Measurements from ENCODE around the gene CCDC149.

Gene CCDC149

DNA sequence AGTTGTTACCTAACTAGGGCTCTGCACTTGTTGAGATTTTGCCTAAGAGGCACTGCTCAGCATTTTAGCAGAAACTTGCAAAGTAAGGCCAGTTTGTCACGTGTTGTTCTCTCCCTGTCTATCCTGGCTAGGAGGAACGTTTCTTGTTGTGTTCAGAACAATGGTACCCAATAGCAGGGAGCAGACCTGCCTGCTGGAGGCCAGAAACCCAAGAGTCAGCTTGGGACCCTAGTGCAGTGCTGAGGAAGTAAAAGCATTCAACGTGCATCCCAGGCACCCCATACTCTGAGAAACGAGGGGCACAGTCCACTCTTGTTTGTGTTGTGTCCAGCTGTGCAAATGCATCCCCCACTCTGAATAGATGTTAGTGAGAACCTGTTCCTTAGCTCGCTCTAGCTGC lies 75.1 kb downstream of the CCDC149 start:
- no peak for DNase-seq

DNA sequence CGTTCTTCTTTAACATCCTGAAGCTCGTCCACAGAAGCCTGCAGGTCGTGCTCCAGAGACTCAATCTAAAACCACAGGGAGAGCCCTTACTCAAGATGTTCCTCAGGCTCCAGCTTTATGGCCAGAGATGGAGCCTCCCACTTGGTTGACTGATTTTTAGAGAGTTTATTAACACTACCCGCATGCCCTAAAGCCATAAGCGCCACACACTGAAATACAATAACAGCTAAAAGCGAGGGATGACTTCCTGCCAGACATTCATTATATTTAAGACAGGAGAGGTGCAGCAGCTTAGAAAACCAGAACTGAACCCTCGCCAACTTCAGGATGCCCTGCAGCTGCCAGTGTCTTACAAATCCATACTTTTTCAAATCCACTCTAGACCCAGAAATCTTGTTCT lies 75.5 kb downstream of the CCDC149 start:
- no peak for DNase-seq

DNA sequence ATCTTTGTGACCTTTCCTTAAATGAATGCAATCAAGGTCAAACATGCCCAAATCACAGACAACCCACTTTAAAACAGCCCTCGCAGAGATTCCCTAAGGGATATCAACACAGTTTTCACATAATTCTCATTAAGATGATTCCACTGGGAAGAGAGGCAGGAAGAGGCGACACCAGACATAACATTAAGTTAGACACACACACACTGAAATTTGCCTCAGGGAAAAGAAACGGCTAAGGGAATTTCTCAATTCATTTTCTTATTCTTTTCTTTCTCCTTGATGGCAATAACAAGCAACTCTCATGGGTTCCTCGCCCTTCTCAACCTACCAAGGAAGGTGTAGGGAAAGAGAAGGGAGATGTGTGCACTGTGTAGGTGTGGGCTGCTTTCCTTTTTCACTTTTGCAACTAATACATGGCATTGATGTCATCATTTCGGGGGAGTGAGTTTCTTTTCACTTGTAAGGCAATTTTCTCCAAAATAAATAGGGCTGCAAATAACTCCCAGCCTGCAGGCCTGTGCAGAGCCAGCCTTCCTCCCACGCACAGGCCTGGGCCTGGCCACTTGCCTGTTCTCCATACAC lies 76.1 kb downstream of the CCDC149 start:
- no peak for DNase-seq

DNA sequence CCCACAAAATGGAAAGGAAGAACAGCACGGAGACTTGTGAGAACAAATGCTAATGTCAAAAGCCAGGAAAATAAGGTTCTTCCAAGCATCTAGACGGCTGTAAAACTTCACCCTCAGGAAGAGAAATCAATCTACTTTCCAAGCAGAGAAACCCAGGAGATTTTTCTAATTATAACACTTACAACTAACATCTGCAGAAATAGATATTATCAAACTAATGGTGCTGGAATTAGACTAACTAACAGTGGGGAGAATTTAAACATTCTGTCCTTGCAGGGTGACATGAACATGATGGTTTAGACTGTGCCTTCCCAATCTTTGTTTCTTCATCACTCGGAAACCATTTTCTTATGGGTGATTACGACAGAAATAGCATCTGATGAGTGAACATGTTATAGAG lies 77.1 kb downstream of the CCDC149 start:
- no peak for DNase-seq

DNA sequence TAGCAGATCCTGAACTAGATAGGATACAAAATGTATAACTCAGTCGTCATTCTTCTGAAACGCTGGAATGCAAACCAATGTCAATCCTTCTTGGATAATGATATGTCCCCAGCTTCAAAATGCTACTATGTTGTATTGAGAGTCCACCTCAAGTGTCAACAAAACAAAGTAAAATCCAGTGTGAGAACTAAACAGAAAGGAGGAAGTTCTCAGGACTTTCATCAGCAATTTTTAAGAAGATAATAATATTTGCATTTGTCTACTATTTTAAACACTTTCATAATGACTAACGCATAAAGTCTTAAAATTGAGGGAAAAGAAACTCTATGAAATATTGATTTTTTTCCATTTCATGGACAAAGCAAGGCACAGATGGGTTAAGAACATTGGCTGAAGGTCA lies 81.2 kb downstream of the CCDC149 start:
- DNase-seq, result no peak

DNA sequence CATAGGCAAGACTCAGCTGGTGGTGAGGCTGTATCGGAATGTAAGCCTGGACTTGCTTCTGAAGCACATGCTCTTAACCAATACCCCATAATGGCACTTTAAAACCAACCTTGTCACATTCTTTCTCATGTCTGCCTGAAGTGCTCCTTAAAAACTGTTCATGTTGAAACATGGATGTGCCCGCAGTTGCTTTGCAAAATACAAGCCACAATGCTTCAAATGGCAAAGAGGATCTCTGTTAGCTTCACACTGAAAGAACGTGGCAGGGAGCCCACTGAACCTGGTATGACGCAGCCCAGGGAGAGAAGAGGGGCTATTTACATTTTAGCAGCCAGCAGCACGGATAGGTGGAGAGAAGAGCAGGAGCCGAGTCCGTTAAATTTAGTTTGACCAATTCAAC lies 88.1 kb downstream of the CCDC149 start:
- DNase-seq, result no peak

DNA sequence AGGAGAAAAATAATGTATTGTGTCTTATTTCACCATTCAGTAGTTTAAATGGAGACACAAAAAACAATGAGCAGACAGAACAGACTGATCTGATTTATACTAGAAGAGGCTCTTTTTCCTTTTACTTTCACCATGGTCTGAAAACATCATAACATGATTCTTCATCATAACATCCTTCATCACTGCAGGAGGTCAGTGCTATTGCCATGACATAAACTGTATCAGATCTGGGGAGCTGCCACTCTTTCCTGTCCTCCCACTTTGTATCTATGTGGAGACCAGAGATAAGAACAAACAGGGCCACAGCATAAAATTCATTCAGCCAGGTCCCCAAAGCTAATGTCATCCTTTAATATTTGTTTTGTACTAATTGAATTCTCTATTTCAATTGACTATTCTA lies 92.3 kb downstream of the CCDC149 start:
- no peak for DNase-seq

DNA sequence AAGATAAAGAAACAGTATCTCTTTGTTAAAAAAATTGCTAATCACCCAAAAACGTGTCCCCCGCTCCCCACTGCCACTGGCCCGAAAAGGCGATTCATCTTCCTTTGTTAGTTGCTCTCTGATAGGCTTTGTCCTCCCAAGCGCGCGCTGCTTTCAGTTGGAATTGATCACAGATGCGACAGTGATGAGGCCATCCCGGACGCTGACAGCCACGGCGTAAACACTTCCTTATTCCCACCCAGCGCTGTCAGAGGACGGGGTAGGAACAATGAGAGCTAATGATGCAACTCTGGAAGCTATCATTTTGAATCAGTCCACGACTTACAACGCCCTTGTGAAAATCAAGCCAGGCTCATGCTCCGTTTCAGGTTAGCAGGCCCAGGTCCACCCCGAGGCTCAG lies 96.0 kb downstream of the CCDC149 start:
- peak in 8 of 14 donors; percentile 8 to 74 (median 16) for DNase-seq

DNA sequence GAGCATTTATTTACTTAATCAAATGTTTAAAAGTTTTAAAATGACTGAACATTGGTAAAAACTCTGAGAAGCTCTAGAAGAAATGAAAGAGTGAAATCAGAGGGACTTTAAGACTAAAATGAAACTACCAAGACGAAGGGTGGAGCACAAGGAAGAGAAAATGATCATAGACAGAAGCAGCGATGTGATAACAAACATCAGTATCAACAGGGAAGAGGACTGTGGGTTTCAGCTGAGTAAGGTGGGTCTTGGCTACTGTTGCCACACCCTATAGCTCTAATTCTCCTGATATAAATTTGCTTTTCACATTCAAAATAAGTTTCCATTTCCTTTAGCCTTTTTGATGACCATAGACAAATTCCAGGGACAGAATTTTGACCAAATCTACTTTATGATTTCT lies 99.1 kb downstream of the CCDC149 start:
- no peak for DNase-seq

DNA sequence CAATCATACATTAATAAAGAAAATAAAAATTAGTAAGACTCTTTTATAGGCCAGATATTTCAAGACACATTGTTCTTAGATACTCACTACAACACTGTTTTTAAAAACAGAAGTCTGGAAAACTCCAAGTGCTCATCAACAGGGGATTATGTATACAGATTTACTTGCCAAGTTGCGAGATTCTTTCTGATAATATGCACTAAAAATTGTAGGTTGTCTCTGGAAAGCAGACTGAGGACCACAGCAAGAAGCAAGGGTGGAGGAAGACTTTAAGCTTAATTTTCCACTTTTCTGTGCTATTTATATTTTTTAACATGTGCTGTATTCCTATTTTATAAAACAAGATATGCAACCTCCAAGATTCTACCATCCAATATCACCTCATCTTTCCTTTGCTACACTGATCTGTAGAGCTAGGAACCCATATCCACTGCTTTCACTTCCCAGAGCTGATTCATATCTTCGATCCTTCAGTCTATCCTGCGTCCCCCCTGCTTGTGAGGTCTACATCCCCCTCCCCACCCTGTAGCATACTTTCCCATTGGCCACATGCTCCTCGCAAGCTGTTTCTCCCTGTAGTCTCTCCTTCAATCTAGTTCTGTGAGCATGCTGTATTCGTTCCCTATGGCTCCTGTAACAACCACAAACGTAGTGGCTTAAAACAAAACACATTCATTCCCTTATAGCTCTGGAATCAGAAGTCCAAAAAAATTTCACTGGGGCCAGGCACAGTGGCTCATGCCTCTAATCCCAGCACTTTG lies 101.8 kb downstream of the CCDC149 start:
- no peak for DNase-seq

DNA sequence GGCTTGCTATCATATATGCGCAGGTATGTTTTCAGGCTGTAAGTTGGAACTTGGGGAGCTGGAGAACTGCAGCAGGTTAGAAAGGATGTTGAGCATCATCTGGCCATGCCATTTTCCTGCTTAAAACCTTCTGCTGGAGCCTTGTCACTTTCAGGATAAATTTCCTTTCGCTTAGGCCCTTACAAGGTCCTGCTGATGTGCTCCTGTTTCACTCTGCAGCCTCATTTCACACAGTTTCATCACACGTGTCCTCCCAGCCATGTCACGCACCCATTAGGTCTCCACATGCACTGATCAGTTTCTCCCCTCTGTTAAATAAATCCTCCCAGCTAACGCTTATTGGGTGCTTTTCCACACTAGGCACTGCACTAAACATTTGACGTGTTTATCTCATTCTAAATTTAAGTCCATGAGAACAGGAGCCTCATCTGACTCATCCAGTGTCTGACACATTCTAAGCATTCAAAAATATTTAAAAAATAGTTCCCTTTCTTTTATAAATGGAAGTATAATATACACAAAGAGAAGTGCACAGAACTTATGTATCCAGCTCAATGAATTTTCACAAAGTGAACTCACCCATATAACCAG lies 102.9 kb downstream of the CCDC149 start:
- DNase-seq, result no peak

DNA sequence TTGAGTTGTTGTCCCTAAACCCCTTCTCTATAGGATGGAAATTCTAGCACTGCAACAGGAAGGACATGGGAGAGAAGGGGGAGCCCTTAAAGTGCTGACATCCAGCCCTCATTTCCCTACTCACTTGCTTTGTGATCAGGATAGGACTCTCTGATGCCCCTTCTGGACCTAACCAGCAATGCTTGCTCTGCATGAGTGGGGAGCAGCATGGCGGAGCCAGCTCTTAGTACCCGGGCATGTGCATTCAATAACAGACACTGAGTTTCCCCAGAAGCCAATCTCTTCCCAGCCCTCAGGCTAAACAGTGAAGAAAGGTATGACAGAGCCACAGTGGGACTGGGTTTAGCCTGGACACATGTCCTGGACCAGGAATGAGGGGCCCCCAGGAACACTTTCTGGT lies 103.5 kb downstream of the CCDC149 start:
- no peak for DNase-seq

DNA sequence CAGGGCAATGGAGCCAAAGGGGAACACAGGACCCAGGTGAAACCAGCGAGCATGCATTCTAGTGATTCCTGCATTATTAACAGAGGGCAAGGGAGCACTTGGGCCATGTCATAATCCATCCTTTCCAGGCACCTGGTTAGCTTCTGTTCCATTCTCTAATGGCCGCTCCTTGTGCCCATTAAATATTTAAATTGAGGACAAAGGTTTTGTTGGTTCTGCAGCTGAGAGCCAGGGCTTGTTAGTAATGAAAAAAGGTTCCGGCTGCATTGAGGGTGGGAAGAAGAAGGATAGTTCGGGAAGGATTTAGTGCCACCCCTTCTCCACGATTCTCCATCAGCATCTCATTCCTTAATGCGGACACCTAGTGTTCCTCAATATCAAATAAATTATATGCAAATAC lies 103.9 kb downstream of the CCDC149 start:
- DNase-seq, result no peak

DNA sequence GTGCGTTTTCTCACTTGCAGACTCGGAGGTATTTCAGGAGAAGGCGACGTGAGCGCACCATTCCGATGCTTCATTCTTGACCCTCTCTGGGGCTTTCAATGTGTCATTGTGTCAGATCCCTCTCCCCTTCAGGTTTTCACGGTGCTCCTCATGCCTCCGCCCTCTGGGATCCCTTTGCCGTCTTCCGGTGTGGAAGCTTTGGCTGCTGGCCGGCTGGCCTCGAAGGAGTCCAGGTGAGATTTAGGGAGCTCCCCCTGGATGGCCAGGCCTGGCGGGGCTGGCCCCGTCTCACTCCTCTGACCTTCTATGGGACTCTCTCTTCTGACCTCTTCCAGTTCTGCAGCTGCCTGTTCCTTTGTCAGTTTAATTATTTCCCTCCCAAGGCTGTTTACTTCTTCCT lies 104.6 kb downstream of the CCDC149 start:
- no peak for DNase-seq

DNA sequence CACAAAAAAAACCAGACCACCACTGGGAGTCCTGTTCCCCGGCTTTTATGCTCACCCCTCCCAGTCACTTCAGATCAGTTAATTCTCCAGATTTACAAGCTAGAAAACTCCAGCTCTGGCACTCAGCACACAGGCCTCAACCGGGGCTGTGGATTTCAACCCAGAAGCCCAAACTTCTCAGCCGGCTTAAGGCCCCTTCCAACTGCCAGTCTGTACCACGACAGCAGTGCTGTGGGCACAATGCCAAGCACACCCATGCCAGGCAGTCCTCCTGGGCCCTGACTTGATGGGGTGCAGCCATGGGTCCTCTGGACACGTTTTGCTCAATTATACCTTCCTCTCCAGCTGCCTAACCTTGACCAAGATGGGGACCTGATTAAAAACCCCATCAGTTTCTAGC lies 105.2 kb downstream of the CCDC149 start:
- DNase-seq, result no peak

DNA sequence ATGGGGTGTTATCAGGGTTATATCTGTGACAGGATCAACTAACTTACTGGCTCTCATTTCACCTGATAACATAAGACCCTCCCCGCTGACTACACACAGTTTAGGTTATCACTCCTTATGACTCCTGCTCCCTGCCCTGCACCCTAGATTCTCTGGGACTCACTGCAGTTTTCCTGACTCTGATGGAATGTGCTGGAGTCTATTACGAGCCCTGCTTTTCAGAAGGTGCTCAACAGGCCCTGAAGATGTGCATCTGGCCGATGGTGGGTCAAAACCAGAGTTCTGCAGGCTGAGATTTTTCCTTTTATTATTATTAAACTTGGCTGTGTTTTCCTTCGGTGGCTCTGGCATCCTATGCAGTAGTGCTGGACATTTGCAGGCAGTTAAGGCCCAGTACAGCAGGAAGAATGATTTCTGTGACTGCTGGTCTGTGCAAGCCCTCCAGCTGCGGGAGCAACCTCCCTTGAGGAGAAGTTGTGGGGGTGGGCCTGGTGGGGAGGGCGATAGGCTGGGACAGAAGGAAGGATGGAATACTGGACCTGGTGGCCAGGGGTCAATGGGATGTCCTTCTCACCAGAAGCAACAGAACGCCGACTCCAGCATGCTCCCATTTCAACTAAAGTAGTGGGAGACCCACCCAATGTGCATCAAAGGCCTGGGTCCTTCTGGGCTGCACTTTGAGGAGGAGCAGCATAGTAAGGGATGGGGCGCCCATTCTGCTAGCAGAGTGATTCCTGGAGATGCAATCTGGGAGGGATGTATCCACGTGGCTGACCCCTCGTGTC lies 106.4 kb downstream of the CCDC149 start:
- DNase-seq, result no peak

DNA sequence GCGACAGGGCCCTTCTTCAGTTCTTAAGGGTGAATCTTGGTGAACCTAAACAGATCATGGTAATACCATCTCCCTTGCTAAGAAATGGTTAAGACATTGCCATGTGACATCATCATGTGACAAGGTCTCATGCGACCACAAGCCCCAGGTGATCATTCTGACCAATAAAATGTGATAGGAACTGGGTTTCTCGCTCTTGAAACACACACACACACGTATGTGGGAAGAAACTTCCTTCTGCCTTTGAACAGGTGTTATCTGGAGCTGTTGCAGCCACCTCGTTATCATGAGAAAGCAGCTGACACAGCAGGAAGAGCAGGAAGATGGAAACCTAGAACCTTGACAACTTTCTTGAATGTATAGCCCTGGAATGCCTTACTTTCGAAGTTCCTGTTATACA lies 107.3 kb downstream of the CCDC149 start:
- DNase-seq, result no peak

DNA sequence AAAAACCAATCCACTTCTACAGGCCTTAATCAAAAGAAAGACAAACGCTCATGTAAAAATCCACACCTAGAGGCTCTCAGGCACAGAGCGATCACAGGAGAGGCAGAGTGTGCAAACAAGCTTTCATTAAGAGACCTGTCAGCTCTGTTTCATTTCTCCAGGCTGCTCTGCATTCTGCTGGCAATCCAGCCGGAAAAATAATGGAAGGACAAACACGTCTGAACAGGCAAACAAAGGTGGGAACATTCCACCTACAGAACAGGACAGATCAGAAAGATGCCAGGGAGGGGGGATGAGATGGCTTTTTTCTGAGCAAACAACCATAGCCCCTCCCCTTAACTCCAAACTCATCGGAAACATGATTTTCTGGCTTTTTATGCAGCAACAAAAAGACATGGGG lies 107.8 kb downstream of the CCDC149 start:
- no peak for DNase-seq

DNA sequence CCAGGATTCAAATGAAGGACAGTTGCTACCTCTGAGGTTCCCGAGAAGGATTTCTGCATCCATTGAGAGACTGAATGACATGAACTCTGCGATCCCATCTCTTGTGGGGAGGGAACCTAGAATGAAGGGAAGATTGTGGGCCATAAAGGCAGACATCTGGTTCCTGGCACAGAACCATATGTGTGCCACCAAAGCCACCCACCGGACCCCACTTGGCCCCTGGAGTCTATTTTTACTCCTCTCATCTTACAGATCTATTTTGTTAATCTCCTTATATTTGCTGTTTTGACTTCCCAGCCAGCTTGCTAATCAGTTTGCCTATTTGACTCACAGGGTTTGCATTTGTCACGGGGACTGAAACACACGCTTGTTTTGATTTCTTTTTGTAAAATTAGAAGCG lies 110.2 kb downstream of the CCDC149 start:
- DNase-seq, result no peak

DNA sequence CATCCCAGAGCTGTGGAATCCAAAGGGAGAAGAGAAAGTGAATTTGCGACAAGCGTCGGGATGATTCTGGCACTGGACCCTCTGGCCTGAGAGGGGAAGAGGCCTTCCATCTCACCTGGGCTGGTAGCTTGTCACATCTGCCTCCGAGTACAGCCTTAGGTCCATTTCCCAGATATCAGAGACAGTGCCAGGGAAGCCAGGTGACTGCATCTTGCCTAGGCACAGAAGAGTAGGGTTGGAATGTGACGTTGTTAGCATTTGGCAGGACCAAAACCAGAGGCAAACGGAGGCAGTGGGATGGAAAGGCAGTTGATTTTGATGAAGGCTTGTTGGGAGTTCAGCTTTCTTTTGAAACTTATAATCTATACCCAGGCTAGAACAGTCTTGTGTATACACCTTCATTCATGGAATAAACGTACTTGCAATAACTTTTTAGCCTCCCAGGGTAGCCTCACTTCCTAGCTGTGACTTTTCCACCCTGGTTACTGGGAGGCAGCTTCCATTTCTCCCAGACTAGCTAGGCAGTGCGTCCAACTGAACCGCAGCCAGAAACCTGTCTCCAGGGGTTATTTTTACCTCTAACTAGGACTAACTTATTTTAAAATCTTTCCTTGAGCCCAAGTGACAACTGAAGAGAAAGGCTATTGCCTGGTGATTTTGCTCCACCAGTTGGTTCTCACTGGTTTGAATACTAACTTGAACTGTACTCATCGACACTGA lies 111.5 kb downstream of the CCDC149 start:
- DNase-seq, result no peak

DNA sequence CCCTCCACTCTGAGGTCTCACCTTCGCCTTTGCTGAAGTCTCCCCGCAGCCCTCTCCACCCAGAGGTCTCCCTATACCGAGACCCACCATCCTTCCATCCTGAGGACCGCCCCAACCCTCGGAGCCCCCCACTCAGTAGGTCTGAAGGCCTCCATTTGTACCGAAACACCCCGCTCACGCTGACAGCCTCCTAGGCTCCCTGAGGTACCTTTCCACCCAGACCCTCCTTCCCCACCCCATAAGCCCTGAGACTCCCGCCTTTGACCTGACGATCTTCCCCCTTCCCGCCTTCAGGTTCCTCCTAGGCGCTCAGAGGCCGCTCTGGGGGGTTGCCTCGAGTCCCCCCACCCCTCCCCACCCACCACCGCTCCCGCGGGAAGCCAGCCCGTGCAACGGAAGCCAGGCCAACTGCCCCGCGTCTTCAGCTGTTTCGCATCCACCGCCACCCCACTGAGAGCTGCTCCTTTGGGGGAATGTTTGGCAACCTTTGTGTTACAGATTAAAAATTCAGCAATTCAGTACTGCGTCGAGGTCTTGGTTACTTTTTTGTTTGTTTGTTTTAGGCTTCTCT lies 112.4 kb downstream of the CCDC149 start:
- DNase-seq, result no peak

DNA sequence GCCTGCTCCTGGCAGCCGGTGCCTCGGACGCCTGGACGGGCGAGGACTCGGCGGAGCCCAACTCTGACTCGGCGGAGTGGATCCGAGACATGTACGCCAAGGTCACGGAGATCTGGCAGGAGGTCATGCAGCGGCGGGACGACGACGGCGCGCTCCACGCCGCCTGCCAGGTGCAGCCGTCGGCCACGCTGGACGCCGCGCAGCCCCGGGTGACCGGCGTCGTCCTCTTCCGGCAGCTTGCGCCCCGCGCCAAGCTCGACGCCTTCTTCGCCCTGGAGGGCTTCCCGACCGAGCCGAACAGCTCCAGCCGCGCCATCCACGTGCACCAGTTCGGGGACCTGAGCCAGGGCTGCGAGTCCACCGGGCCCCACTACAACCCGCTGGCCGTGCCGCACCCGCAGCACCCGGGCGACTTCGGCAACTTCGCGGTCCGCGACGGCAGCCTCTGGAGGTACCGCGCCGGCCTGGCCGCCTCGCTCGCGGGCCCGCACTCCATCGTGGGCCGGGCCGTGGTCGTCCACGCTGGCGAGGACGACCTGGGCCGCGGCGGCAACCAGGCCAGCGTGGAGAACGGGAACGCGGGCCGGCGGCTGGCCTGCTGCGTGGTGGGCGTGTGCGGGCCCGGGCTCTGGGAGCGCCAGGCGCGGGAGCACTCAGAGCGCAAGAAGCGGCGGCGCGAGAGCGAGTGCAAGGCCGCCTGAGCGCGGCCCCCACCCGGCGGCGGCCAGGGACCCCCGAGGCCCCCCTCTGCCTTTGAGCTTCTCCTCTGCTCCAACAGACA lies 113.1 kb downstream of the CCDC149 start:
- DNase-seq, result no peak

Data from C1 segment of cervical spinal cord (tissue), 14 donors.